Left lung (tissue), 10 donors: ENCODE measurements around the gene CHMP5. TPM values are rescaled to one million over a fixed set of nuclear protein-coding genes. Genes with fewer than 3 reads are reported as not detected.
A peak's percentile ranks its signal among the peaks of the same experiment; 100 is the strongest.

Experiments
- ATAC-seq: fragments of 200-7000 bp; cut with Tn5 transposase; one replicate; pipeline ENCODE4 v1.9.1; 2020; ENCODE audit warnings: moderate library complexity
- DNase-seq, 4 donors: peaks; one replicate each; pipeline ENCODE4 v3.0.0-alpha.2; 2013 to 2020
- H3K27ac ChIP-seq, 2 donors: fragments of 200-600 bp; sonication (generic) in 1 of 2; one replicate each; pipeline versions ENCODE4 v1.5.0 to v1.8.0; 2020 to 2021
- H3K27me3 ChIP-seq, 2 donors: fragments of 200-600 bp; sonication (generic) in 1 of 2; one replicate each; pipeline versions ENCODE4 v1.5.0 to v1.8.0; 2020 to 2021
- H3K36me3 ChIP-seq, 2 donors: fragments of 200-600 bp; sonication (generic) in 1 of 2; one replicate each; pipeline versions ENCODE4 v1.5.0 to v1.8.0; 2020 to 2021
- H3K4me1 ChIP-seq, 2 donors: fragments of 200-600 bp; one replicate each; pipeline ENCODE4 v1.8.0; 2021
- H3K4me3 ChIP-seq, 2 donors: fragments of 200-600 bp; sonication (generic) in 1 of 2; one replicate each; pipeline versions ENCODE4 v1.5.0 to v1.8.0; 2020 to 2021; ENCODE audit warnings: mild to moderate bottlenecking in 1 of 2
- H3K9me3 ChIP-seq, 2 donors: fragments of 200-600 bp; sonication (generic) in 1 of 2; one replicate each; pipeline versions ENCODE4 v1.5.0 to v1.8.0; 2020 to 2021
- CTCF ChIP-seq, 2 donors: fragments of 200-600 bp; sonication (generic) in 1 of 2; IDR thresholded peaks; one replicate each; pipeline versions ENCODE4 v1.5.0 to v1.8.0; 2021; ENCODE audit warnings: antibody characterized with exemption in 2 of 2
- intact Hi-C, 2 donors: fragments of 100-400 bp; cut with DNase I; formaldehyde crosslinking; loops; one replicate each; pipeline versions ENCODE4 v1.11.2 to v1.14.2; 2022
- polyA plus RNA-seq, 6 donors: library from polyadenylated mRNA; unstranded; fragments of 120-200 nt; gene quantifications; one replicate each; pipeline ENCODE4 v1.2.1, GENCODE V29; 2013; ENCODE audit not compliant: insufficient read length in 6 of 6
- total RNA-seq, 2 donors: library from RNA; stranded (reverse); fragmentation: NEBNext Ultra II Directional; extraction: Animal tissue kit (Norgen Biotek cat#: 25700); gene quantifications; one replicate each; pipeline ENCODE4 v1.2.1, GENCODE V29; 2021
- donor health status: DM: no; HTN: yes; CAD: no.
- donor health status: DM: no; HTN: no; CAD: no.

Gene CHMP5
- total and polyA plus RNA-seq, 8 donors: 67.4 to 112 (median 95.8) TPM

- intact Hi-C loops: no loop called here
- H3K4me1 ChIP-seq: peaks cover 0 to 8% of the 10 kb centered on the region in 2 donors
- ATAC-seq: peak; percentile 81
- H3K9me3 ChIP-seq: no peaks in the 10 kb centered on the region
- no peak overlapping the region for H3K4me3 ChIP-seq
- peak in 2 of 4 donors; percentile 15 to 51 for DNase-seq
- H3K27me3 ChIP-seq: no peaks in the 10 kb centered on the region
- no peak for TF ChIP-seq CTCF (IDR thresholded peaks at IDR 0.05)
- peaks cover 0 to 99% of the 10 kb centered on the region in 2 donors for H3K36me3 ChIP-seq
- peak overlapping the region; percentile 37 to 63 for H3K27ac ChIP-seq
Observed at GRCh38 chr9:33320568-33321261, 55.9 kb downstream of the CHMP5 start.

GRCh38 chr9:33329117-33329563 lies 64.3 kb downstream of the CHMP5 start:
- peaks cover 0 to 6% of the 10 kb centered on the region in 2 donors for H3K4me1 ChIP-seq
- H3K9me3 ChIP-seq: no peaks in the 10 kb centered on the region
- ATAC-seq: peak; percentile 95
- intact Hi-C loops: no loop called here
- no peak overlapping the region for H3K4me3 ChIP-seq
- DNase-seq: peak in 1 of 4 donors; percentile 72
- peak overlapping the region; percentile 57 to 73 for H3K27ac ChIP-seq
- TF ChIP-seq CTCF (IDR thresholded peaks at IDR 0.05): no peak
- H3K36me3 ChIP-seq: peaks cover 0 to 97% of the 10 kb centered on the region in 2 donors
- H3K27me3 ChIP-seq: no peaks in the 10 kb centered on the region

GRCh38 chr9:33329979-33330378 lies 65.1 kb downstream of the CHMP5 start:
- intact Hi-C loops: no loop called here
- H3K4me3 ChIP-seq: no peak overlapping the region
- no peak for DNase-seq
- H3K9me3 ChIP-seq: no peaks in the 10 kb centered on the region
- peak; percentile 53 for ATAC-seq
- peaks cover 0 to 97% of the 10 kb centered on the region in 2 donors for H3K36me3 ChIP-seq
- TF ChIP-seq CTCF (IDR thresholded peaks at IDR 0.05): no peak
- no peaks in the 10 kb centered on the region for H3K27me3 ChIP-seq
- peak overlapping the region; percentile 57 to 73 for H3K27ac ChIP-seq
- peaks cover 0 to 6% of the 10 kb centered on the region in 2 donors for H3K4me1 ChIP-seq

GRCh38 chr9:33331377-33331891 lies 66.6 kb downstream of the CHMP5 start:
- no peak for ATAC-seq
- Histone ChIP-seq H3K4me3 (no peak overlapping the region), H3K27me3 (no peaks in the 10 kb centered on the region), H3K36me3 (peaks cover 0 to 97% of the 10 kb centered on the region in 2 donors), H3K9me3 (no peaks in the 10 kb centered on the region), H3K4me1 (peaks cover 0 to 6% of the 10 kb centered on the region in 2 donors), H3K27ac (no peak overlapping the region)
- intact Hi-C loops: no loop called here
- TF ChIP-seq CTCF (IDR thresholded peaks at IDR 0.05): no peak
- no peak for DNase-seq

Other genes starting within 250 kb of the CHMP5 start
- 100 to 1,000 TPM; 132 to 134 TPM for gene DNAJA1, start 239.8 kb upstream of the CHMP5 start, total RNA-seq
- 100 to 1,000 TPM; 175 to 233 (median 193) TPM for gene DNAJA1, start 239.8 kb upstream of the CHMP5 start, polyA plus RNA-seq
- gene SMU1, start 188.4 kb upstream of the CHMP5 start, total RNA-seq: 10 to 100 TPM; 17.3 to 19.0 TPM
- gene SMU1, start 188.4 kb upstream of the CHMP5 start, polyA plus RNA-seq: 10 to 100 TPM; 24.6 to 30.1 (median 28.3) TPM
- gene B4GALT1, start 97.7 kb upstream of the CHMP5 start, total RNA-seq: 100 to 1,000 TPM in 1 of 2 donors, 10 to 100 TPM in 1; 83.6 to 107 TPM
- gene B4GALT1, start 97.7 kb upstream of the CHMP5 start, polyA plus RNA-seq: 10 to 100 TPM; 58.8 to 79.6 (median 74.5) TPM
- gene SPINK4, start 24.9 kb upstream of the CHMP5 start, total RNA-seq: not detected
- not detected for gene SPINK4, start 24.9 kb upstream of the CHMP5 start, polyA plus RNA-seq
- 100 to 1,000 TPM; 103 to 111 TPM for gene BAG1, start 341 bp upstream of the CHMP5 start, total RNA-seq
- 10 to 100 TPM; 52.3 to 60.7 (median 56.1) TPM for gene BAG1, start 341 bp upstream of the CHMP5 start, polyA plus RNA-seq
- 10 to 100 TPM; 32.0 to 39.3 TPM for gene NFX1, start 25.5 kb downstream of the CHMP5 start, total RNA-seq
- gene NFX1, start 25.5 kb downstream of the CHMP5 start, polyA plus RNA-seq: 10 to 100 TPM; 35.2 to 43.2 (median 38.4) TPM
- gene AQP7, start 137.5 kb downstream of the CHMP5 start, total RNA-seq: 1 to 10 TPM; 1.5 to 8.3 TPM
- 1 to 10 TPM; 2.1 to 5.4 (median 3.3) TPM for gene AQP7, start 137.5 kb downstream of the CHMP5 start, polyA plus RNA-seq
- gene AQP3, start 182.5 kb downstream of the CHMP5 start, total RNA-seq: 100 to 1,000 TPM; 231 to 265 TPM
- gene AQP3, start 182.5 kb downstream of the CHMP5 start, polyA plus RNA-seq: 10 to 100 TPM in 5 of 6 donors, 1 to 10 TPM in 1; 8.0 to 31.5 (median 22.6) TPM
- 10 to 100 TPM; 36.1 to 48.3 TPM for gene NOL6, start 208.9 kb downstream of the CHMP5 start, total RNA-seq
- gene NOL6, start 208.9 kb downstream of the CHMP5 start, polyA plus RNA-seq: 10 to 100 TPM; 23.3 to 36.9 (median 26.3) TPM